Upper lobe of left lung (tissue), 6 donors: ENCODE measurements around the gene ARID5B. TPM values are rescaled to one million over a fixed set of nuclear protein-coding genes. Genes with fewer than 3 reads are reported as not detected.

Experiments
- ATAC-seq, 2 donors: fragments of 200-7000 bp; cut with Tn5 transposase; one replicate each; pipeline ENCODE4 v1.9.1; 2022; ENCODE audit warnings: mild to moderate bottlenecking in 2 of 2, moderate library complexity in 2 of 2; ENCODE audit not compliant: low FRiP score in 2 of 2
- DNase-seq, 2 donors: peaks; one replicate each; pipeline ENCODE4 v3.0.0-alpha.2; 2019 to 2020
- H3K27ac ChIP-seq, 4 donors: fragments of 200-600 bp; sonication (generic); one replicate each; pipeline ENCODE4 v1.5.1; 2016 to 2019
- H3K27me3 ChIP-seq, 4 donors: fragments of 200-600 bp; sonication (generic); one replicate each; pipeline ENCODE4 v1.5.1; 2017 to 2019
- H3K36me3 ChIP-seq, 4 donors: fragments of 200-600 bp; sonication (generic); one replicate each; pipeline ENCODE4 v1.5.1; 2016 to 2019
- H3K4me1 ChIP-seq, 4 donors: fragments of 200-600 bp; sonication (generic); one replicate each; pipeline ENCODE4 v1.5.1; 2018 to 2019
- H3K4me3 ChIP-seq, 4 donors: fragments of 200-600 bp; sonication (generic); one replicate each; pipeline ENCODE4 v1.5.1; 2017 to 2019; ENCODE audit warnings: mild to moderate bottlenecking in 2 of 4, moderate library complexity in 1 of 4
- H3K9me3 ChIP-seq, 4 donors: fragments of 200-600 bp; sonication (generic); one replicate each; pipeline ENCODE4 v1.5.1; 2018 to 2019
- CTCF ChIP-seq, 6 experiments: fragments of 450-650 bp in 4 of 6; fragments of 200-600 bp in 2 of 6; sonication (generic) in 2 of 6; IDR thresholded peaks; one replicate each; pipeline ENCODE4 v1.5.1; 2016 to 2019; ENCODE audit warnings: antibody characterized with exemption in 6 of 6
- EP300 ChIP-seq, 4 donors: sonication (generic); formaldehyde crosslinking; IDR thresholded peaks; one replicate each; pipeline ENCODE4 v1.5.1; 2017; ENCODE audit warnings: antibody characterized with exemption in 4 of 4, control low read depth in 2 of 4
- POLR2A ChIP-seq, 4 donors: fragments of 450-650 bp; IDR thresholded peaks; one replicate each; pipeline ENCODE4 v1.5.1; 2016 to 2017; ENCODE audit warnings: antibody characterized with exemption in 4 of 4, mild to moderate bottlenecking in 2 of 4
- POLR2AphosphoS5 ChIP-seq, 2 donors: sonication (generic); formaldehyde crosslinking; IDR thresholded peaks; one replicate each; pipeline ENCODE4 v1.5.1; 2017; ENCODE audit warnings: antibody characterized with exemption in 2 of 2
- WGBS, 2 donors: methylation state at CpG; one replicate each; pipeline ENCODE4 v1.1.5; 2017 to 2018; 5-methylcytosine and 5-hydroxymethylcytosine counted together
- total RNA-seq, 6 donors: library from RNA; depleted of rRNA in 4 of 6; stranded (reverse); fragments of >200 nt in 4 of 6; gene quantifications; one replicate each; pipeline versions ENCODE4 v1.1.0 to v1.2.1, GENCODE V29; 2016 to 2021
- donor health status: DM: no; HTN: no; CAD: no; lungs with moderate emphysema.
- donor health status: DM: no; HTN: yes; CAD: no; lungs with severe emphysema.

ARID5B gene
- total RNA-seq, 6 donors from 2014 or later, result 20.2 to 51.3 (median 28.4) TPM

- WGBS, 2 donors, result 94 to 95% methylated on average over 6 of the region's 6 CpGs
- DNase-seq, result no peak
- TF ChIP-seq POLR2A (IDR thresholded peaks at IDR 0.05) (no peak), EP300 (IDR thresholded peaks at IDR 0.05) (no peak), CTCF (IDR thresholded peaks at IDR 0.05) (no peak), POLR2AphosphoS5 (IDR thresholded peaks at IDR 0.05) (no peak)
- no peaks in the 10 kb centered on the region for H3K27me3 ChIP-seq
- no peaks in the 10 kb centered on the region for H3K36me3 ChIP-seq
- no peak for ATAC-seq
- H3K27ac ChIP-seq, result no peak overlapping the region
- H3K4me1 ChIP-seq, result peaks cover 0 to 8% (median 2%) of the 10 kb centered on the region in 4 donors
- no peaks in the 10 kb centered on the region for H3K9me3 ChIP-seq
- H3K4me3 ChIP-seq, result no peak overlapping the region
These were observed 30.0 kb upstream of the ARID5B start for GRCh38 chr10:61871487-61871886.

- DNase-seq, result no peak
- no peak for ATAC-seq
These were observed 23.4 kb upstream of the ARID5B start for GRCh38 chr10:61877887-61878739.

GRCh38 chr10:61878740-61879068, 22.8 kb upstream of the ARID5B start:
- DNase-seq (no peak), ATAC-seq (no peak)
- TF ChIP-seq CTCF (IDR thresholded peaks at IDR 0.05) (no peak), EP300 (IDR thresholded peaks at IDR 0.05) (no peak), POLR2AphosphoS5 (IDR thresholded peaks at IDR 0.05) (no peak), POLR2A (IDR thresholded peaks at IDR 0.05) (no peak)
- H3K9me3 ChIP-seq, result no peaks in the 10 kb centered on the region
- H3K4me3 ChIP-seq, result no peak overlapping the region
- no peak overlapping the region for H3K27ac ChIP-seq
- H3K27me3 ChIP-seq, result no peaks in the 10 kb centered on the region
- no peaks in the 10 kb centered on the region for H3K36me3 ChIP-seq
- no peaks in the 10 kb centered on the region for H3K4me1 ChIP-seq

More at GRCh38 chr10:61877887-61878739, 23.4 kb upstream of the ARID5B start:
- no peaks in the 10 kb centered on the region for H3K9me3 ChIP-seq
- H3K27ac ChIP-seq, result no peak overlapping the region
- WGBS, 2 donors, result 77 to 86% methylated on average over 11 of the region's 11 CpGs
- TF ChIP-seq CTCF (IDR thresholded peaks at IDR 0.05), result no peak
- TF ChIP-seq POLR2AphosphoS5 (IDR thresholded peaks at IDR 0.05), result no peak
- TF ChIP-seq EP300 (IDR thresholded peaks at IDR 0.05), result no peak
- no peak for TF ChIP-seq POLR2A (IDR thresholded peaks at IDR 0.05)
- no peaks in the 10 kb centered on the region for H3K27me3 ChIP-seq
- H3K36me3 ChIP-seq, result no peaks in the 10 kb centered on the region
- H3K4me3 ChIP-seq, result no peak overlapping the region
- H3K4me1 ChIP-seq, result no peaks in the 10 kb centered on the region

- H3K36me3 ChIP-seq, result no peaks in the 10 kb centered on the region
- no peak overlapping the region for H3K4me3 ChIP-seq
- no peaks in the 10 kb centered on the region for H3K27me3 ChIP-seq
- no peak overlapping the region for H3K27ac ChIP-seq
- TF ChIP-seq POLR2A (IDR thresholded peaks at IDR 0.05) (no peak), CTCF (IDR thresholded peaks at IDR 0.05) (no peak), POLR2AphosphoS5 (IDR thresholded peaks at IDR 0.05) (no peak), EP300 (IDR thresholded peaks at IDR 0.05) (no peak)
- WGBS, 2 donors, result 79 to 91% methylated on average over 6 of the region's 6 CpGs
- ATAC-seq (no peak), DNase-seq (no peak)
- H3K9me3 ChIP-seq, result no peaks in the 10 kb centered on the region
- no peaks in the 10 kb centered on the region for H3K4me1 ChIP-seq
These were observed 18.7 kb upstream of the ARID5B start for GRCh38 chr10:61882621-61883370.
